Neuronal stem cell (in vitro differentiated cells): ENCODE measurements around the gene IPO4.
"Not testable (repeated sequence)": the region's sequence is repeated elsewhere in the genome, so short reads cannot be mapped to it uniquely, and the experiment has no call there.

Source experiments
- DNase-seq: peaks from one replicate; pipeline ENCODE4 v3.0.0-alpha.2; 2013; ENCODE audit warnings: low spot score
- H2AFZ ChIP-seq: one replicate; pipeline ENCODE4 v1.6.1; 2013; ENCODE audit warnings: mild to moderate bottlenecking, low read length, inconsistent platforms
- H2AK5ac ChIP-seq: 2 replicates; pipeline ENCODE4 v1.6.1; 2013; ENCODE audit warnings: low read depth, mild to moderate bottlenecking, inconsistent platforms, low read length, moderate library complexity, mixed read lengths
- H2BK120ac ChIP-seq: 2 replicates; pipeline ENCODE4 v1.6.1; 2013; ENCODE audit warnings: low read depth, mild to moderate bottlenecking, inconsistent platforms, low read length, moderate library complexity, mixed read lengths
- H2BK12ac ChIP-seq: one replicate; pipeline ENCODE4 v1.6.1; 2013; ENCODE audit warnings: low read length, inconsistent platforms
- H2BK15ac ChIP-seq: 2 replicates; pipeline ENCODE4 v1.6.1; 2013; ENCODE audit warnings: mild to moderate bottlenecking, low read length, inconsistent platforms, mixed read lengths
- H2BK5ac ChIP-seq: one replicate; pipeline ENCODE4 v1.6.1; 2013; ENCODE audit warnings: inconsistent platforms, mild to moderate bottlenecking, low read length, moderate library complexity
- H3K14ac ChIP-seq: one replicate; pipeline ENCODE4 v1.6.1; 2013; ENCODE audit warnings: low read length, inconsistent platforms
- H3K18ac ChIP-seq: 2 replicates; pipeline ENCODE4 v1.6.1; 2013; ENCODE audit warnings: low read length, inconsistent platforms
- H3K23ac ChIP-seq: 2 replicates; pipeline ENCODE4 v1.6.1; 2013; ENCODE audit warnings: low read depth, mild to moderate bottlenecking, mixed read lengths, low read length, inconsistent platforms; ENCODE audit not compliant: poor library complexity
- H3K27ac ChIP-seq: replicated peaks from 3 replicates; pipeline ENCODE4 v1.5.1; 2013; ENCODE audit warnings: low read length, inconsistent platforms
- H3K27me3 ChIP-seq, 3 experiments: 2 replicates each; pipeline ENCODE4 v1.6.1; 2013; ENCODE audit warnings: low read length in 3 of 3, mild to moderate bottlenecking in 2 of 3, inconsistent platforms in 1 of 3, low read depth in 1 of 3, mixed read lengths in 1 of 3, moderate library complexity in 1 of 3; ENCODE audit not compliant: control insufficient read depth in 3 of 3, insufficient read depth in 3 of 3
- H3K36me3 ChIP-seq, 2 donors: replicated peaks in 1 of 2; 2 replicates each; pipeline ENCODE4 v1.6.1; 2013; ENCODE audit warnings: low read length in 2 of 2; ENCODE audit not compliant: control insufficient read depth in 2 of 2, insufficient read depth in 2 of 2
- H3K4ac ChIP-seq: 2 replicates; pipeline ENCODE4 v1.6.1; 2013; ENCODE audit warnings: inconsistent platforms, mild to moderate bottlenecking, low read length, moderate library complexity
- H3K4me1 ChIP-seq, 2 donors: 1 replicate in 1 of 2; 2 replicates in 1 of 2; pipeline ENCODE4 v1.6.1; 2013; ENCODE audit warnings: low read length in 2 of 2, low read depth in 1 of 2; ENCODE audit not compliant: control insufficient read depth in 2 of 2, insufficient read depth in 1 of 2
- H3K4me2 ChIP-seq: one replicate; pipeline ENCODE4 v1.6.1; 2013; ENCODE audit warnings: mild to moderate bottlenecking, low read length, inconsistent platforms; ENCODE audit not compliant: insufficient read depth, poor library complexity, severe bottlenecking
- H3K4me3 ChIP-seq, 2 donors: 2 replicates each; pipeline ENCODE4 v1.5.1; 2013; ENCODE audit warnings: low read length in 2 of 2, mild to moderate bottlenecking in 2 of 2, inconsistent platforms in 1 of 2, moderate library complexity in 1 of 2
- H3K79me1 ChIP-seq: one replicate; pipeline ENCODE4 v1.6.1; 2013; ENCODE audit warnings: low read depth, mild to moderate bottlenecking, inconsistent platforms, low read length, moderate library complexity
- H3K9ac ChIP-seq: one replicate; pipeline ENCODE4 v1.6.1; 2013; ENCODE audit warnings: mild to moderate bottlenecking, low read depth, low read length, inconsistent platforms; ENCODE audit not compliant: poor library complexity
- H3K9me3 ChIP-seq, 2 donors: replicated peaks in 1 of 2; 2 replicates each; pipeline versions ENCODE3 to v1.6.1; 2013; ENCODE audit warnings: low read length in 2 of 2, mild to moderate bottlenecking in 2 of 2, inconsistent platforms in 1 of 2, low read depth in 1 of 2, mixed read lengths in 1 of 2, moderate library complexity in 1 of 2; ENCODE audit not compliant: control insufficient read depth in 2 of 2, insufficient read depth in 1 of 2
- H4K8ac ChIP-seq: one replicate; pipeline ENCODE4 v1.6.1; 2013; ENCODE audit warnings: low read depth, mild to moderate bottlenecking, inconsistent platforms, low read length, moderate library complexity
- H4K91ac ChIP-seq: one replicate; pipeline ENCODE4 v1.6.1; 2013; ENCODE audit warnings: low read length, low read depth, mild to moderate bottlenecking, inconsistent platforms; ENCODE audit not compliant: poor library complexity
- WGBS, 2 donors: extraction: QIAGEN DNeasy Blood & Tissue Kit; methylation state at CpG; one replicate each; pipeline ENCODE4 v1.1.7; 2013; ENCODE audit warnings: missing lambda C conversion rate in 2 of 2, mixed read lengths in 1 of 2; ENCODE audit not compliant: insufficient read length in 2 of 2, insufficient replicate concordance in 1 of 2; ENCODE audit errors: extremely low coverage in 2 of 2; 5-methylcytosine and 5-hydroxymethylcytosine counted together

Gene IPO4

GRCh38 chr14:24204163-24205146 lies 15.8 kb upstream of the IPO4 start:
- no peak overlapping the region for H3K23ac ChIP-seq
- no peak overlapping the region for H2AFZ ChIP-seq
- H3K27me3 ChIP-seq, result no peaks in the 10 kb centered on the region
- no peaks in the 10 kb centered on the region for H3K4me1 ChIP-seq
- no peak overlapping the region for H2BK12ac ChIP-seq
- no peak overlapping the region for H3K4ac ChIP-seq
- H4K91ac ChIP-seq, result no peak overlapping the region
- no peak overlapping the region for H3K4me3 ChIP-seq
- peaks cover 33 to 78% of the 10 kb centered on the region in 2 donors for H3K36me3 ChIP-seq
- H3K14ac ChIP-seq, result no peak overlapping the region
- no peak overlapping the region for H3K4me2 ChIP-seq
- H3K9ac ChIP-seq, result no peak overlapping the region
- H3K79me1 ChIP-seq, result peaks cover 7% of the 10 kb centered on the region
- H2BK120ac ChIP-seq, result no peak overlapping the region
- H2AK5ac ChIP-seq, result no peak overlapping the region
- 100% methylated on average over 1 of the region's 7 CpGs for WGBS, 2 donors
- no peak overlapping the region for H3K27ac ChIP-seq
- H2BK5ac ChIP-seq, result no peak overlapping the region
- H3K18ac ChIP-seq, result no peak overlapping the region
- no peak overlapping the region for H4K8ac ChIP-seq
- H3K9me3 ChIP-seq, result peaks cover 3 to 7% of the 10 kb centered on the region in 2 donors
- H2BK15ac ChIP-seq, result no peak overlapping the region
- DNase-seq, result no peak

- H4K8ac ChIP-seq, H3K18ac ChIP-seq, H3K4me1 ChIP-seq, H3K9me3 ChIP-seq, H4K91ac ChIP-seq, H3K23ac ChIP-seq, H3K9ac ChIP-seq, DNase-seq, H3K4ac ChIP-seq, H3K27me3 ChIP-seq, H3K4me3 ChIP-seq, H3K4me2 ChIP-seq, H3K14ac ChIP-seq, H3K79me1 ChIP-seq, H2BK12ac ChIP-seq, H3K27ac ChIP-seq, H2BK120ac ChIP-seq, H2BK15ac ChIP-seq, H2BK5ac ChIP-seq, H2AK5ac ChIP-seq, H2AFZ ChIP-seq: not testable (repeated sequence)
- no CpG with 5 or more reads among the region's 16 CpGs for WGBS, 2 donors
- peaks cover 28 to 78% of the 10 kb centered on the region in 2 donors for H3K36me3 ChIP-seq
Measured at GRCh38 chr14:24203249-24203886, 14.8 kb upstream of the IPO4 start.

GRCh38 chr14:24202538-24202937 lies 13.9 kb upstream of the IPO4 start:
- not testable (repeated sequence) for H3K18ac ChIP-seq, H3K23ac ChIP-seq, H3K14ac ChIP-seq, H3K27ac ChIP-seq, H3K9ac ChIP-seq, DNase-seq, H3K4me1 ChIP-seq, H3K4me3 ChIP-seq, H4K91ac ChIP-seq, H2AFZ ChIP-seq, H2BK5ac ChIP-seq, H3K79me1 ChIP-seq, H2BK15ac ChIP-seq, H2BK12ac ChIP-seq, H4K8ac ChIP-seq, H2AK5ac ChIP-seq, H3K4ac ChIP-seq, H3K9me3 ChIP-seq, H3K27me3 ChIP-seq, H3K4me2 ChIP-seq, H2BK120ac ChIP-seq
- H3K36me3 ChIP-seq, result peaks cover 24 to 70% of the 10 kb centered on the region in 2 donors
- no CpG with 5 or more reads among the region's 8 CpGs for WGBS, 2 donors
